GDM1 (cell line): ENCODE results near the gene ADAMTS16.

Experiments
- DNase-seq: peaks from one replicate; lab custom pipeline; 2025; lab: John Stamatoyannopoulos, UW

The ADAMTS16 gene

DNA sequence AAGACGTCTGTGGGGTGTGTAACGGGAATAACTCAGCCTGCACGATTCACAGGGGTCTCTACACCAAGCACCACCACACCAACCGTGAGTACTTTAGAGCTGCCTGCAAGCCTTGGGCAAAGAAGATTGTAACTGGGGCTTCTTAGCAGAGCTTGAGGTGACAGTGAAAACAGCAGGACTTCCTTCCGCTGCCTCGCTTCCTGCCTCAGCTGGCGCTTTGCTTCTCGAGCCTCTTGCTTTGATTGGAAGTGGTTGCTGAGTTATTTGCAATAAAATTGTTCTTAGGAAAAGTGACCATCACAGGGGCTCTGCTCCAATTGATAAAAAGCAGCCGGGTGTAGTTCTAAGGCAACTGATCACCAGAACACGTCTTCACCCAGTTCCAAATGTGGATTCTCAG is 99.1 kb downstream of the ADAMTS16 start:
- DNase-seq, result no peak

DNA sequence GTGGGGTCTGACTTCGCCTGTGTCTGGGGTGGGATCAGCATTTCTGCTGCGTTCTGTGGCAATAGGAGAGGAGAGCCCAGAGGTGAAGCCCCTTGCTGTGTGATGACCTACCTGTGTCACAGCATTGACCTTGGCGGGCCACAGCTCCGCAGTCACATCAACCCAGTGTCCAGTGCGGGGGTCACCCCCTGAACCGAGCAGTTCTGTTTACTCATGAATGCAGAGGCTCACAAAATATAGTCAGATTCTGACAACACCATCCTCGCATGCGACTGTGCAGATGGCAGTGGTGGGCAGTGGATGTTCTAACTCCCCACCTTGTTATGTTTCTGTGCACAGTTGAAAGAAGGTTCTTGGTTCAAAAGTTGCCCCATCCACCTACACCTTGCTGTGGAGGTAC is 100.1 kb downstream of the ADAMTS16 start:
- DNase-seq, result no peak

DNA sequence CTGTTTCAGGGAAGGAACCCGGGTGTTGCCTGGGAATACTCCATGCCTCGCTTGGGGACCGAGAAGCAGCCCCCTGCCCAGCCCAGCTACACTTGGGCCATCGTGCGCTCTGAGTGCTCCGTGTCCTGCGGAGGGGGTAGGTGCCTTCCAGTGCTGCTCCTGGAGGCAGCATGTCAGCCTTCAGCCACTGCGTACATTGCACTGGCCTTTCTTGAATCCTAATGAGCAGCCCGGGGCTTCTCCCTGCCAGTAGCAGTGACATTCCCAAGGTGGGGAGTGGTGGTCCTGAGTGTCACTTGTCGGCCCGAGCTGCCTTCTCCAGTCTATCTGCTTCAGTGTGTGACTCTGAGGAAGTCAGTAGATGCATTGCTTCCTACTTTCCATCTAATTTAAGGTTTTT is 101.9 kb downstream of the ADAMTS16 start:
- no peak for DNase-seq

DNA sequence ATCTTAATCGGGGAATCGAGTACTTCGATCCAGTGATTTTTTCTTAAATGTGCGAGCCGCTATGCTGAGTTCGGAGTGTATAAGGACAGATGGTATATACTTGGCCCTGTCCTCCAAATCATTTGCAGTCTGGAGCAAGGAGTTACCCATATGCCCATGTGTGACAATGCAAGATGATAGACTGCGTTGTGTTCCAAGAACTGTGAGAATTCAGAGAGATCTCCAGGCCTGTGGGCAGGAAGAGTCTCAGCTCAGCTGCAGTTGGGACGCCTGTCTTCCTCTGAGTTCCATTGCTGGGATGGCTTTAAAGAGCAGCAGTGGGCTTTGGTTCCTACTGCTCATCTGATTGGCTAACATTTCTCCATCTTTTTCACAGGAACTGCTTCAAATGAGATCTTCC is 106.6 kb downstream of the ADAMTS16 start:
- DNase-seq, result no peak

DNA sequence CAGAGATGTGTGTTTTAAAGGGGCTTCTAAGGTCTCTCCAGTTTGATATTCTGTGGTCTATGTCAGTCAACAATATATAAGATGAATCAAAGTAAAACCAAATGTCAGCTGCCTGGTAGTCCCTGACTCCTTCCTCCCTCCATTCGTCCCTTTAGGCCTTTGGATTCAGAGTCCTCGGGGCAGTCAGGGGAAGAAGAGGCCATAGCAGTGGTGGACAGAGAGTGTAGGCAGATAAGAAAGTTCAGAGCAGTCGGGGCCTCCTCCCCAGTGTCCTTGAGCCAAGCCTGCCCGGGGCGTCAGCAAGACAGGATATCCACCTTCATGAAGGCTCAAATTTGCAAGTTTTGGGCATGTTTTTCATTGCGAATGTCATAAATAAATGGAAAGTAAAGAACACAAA is 110.6 kb downstream of the ADAMTS16 start:
- no peak for DNase-seq

DNA sequence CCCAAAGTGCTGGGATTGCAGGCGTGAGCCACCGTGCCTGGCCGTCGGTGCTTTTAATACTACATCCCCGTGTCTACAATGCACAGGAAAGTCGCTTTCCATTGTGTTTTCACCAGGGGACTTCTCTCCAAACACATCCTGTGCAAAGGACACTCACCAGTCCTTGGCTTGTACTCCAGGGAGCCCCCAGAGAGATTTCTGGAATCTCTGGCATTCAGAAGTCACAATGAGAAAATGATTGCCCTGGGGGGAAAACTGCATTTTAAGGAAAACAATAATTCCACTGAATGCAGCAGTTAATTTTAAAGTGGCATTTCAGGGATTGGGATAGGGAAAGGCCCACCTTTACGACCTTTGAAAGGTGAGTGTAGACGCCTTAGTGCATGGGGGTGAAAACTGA is 112.0 kb downstream of the ADAMTS16 start:
- no peak for DNase-seq

DNA sequence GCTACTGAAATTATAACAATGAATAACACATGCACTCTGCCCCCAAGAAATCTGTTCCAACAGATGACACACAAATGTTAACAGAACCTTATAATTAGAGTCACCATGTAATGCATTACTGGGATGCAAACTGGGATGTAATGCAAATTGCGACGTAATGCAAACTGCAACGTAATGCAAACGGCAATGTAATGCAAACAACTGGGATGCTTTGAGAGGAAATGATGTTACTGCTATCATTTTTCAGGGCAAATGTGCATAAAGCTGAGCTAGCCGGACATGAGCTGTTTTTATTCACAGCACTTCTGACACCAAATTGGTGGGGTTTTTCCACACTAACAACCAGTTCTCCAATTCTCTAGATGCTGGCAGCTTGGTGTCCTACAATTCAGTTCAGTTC is 117.2 kb downstream of the ADAMTS16 start:
- no peak for DNase-seq

DNA sequence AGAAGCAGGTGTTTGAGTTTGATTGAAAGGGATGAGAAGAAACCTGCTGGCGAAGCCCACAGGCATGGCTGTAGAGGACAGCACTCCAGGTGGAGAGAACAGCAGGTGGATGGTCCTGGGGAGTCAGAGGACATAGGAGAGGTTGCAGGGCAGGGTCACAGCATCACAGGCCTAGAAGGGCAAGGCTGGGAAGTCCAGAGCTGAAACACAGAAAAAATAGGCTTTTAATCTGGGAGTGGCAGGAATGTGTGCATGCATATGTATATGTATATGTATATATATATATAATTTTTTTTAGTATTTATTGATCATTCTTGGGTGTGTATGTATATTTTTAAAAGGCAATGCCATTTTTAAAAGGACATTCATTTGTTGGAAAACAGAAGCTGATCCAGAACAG is 118.4 kb downstream of the ADAMTS16 start:
- DNase-seq, result no peak

DNA sequence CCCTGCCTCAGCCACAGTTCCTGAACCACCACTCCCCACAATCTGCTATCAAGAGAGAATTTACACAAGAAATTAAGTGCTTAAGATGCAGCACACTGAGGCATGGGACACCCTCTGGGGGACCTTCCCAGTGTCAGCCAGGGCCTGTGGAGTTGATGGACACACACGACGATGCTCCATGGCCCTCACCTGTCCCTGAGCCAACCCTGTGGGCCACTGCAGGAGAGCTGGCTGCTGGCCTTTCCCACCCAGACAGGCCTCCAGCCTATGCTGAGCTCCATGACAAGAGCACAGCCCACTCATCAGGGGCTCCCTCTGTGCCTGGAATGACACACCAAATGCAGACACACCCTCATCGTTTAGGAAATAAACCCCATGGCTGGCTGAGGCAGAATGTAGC is 124.6 kb downstream of the ADAMTS16 start:
- no peak for DNase-seq

DNA sequence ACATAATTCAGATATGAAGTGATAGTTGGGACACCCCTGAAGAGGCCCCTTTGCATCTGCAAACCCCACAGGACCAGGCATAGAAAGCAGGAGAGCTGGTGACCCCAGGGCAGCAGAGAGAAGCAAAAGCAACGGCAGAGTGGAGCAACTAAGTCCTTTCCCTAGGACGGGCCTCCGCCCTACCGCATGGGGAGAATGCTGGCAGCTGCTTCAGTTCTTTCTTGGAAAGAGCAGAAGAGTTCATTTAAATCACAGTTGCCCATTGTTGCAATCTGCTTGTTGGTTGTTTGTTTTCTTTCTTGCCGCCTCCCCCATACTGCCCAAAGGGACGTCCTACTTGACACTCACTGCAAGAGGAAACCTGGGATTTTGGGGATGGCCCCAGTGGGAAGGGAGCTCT is 126.2 kb downstream of the ADAMTS16 start:
- DNase-seq, result no peak

DNA sequence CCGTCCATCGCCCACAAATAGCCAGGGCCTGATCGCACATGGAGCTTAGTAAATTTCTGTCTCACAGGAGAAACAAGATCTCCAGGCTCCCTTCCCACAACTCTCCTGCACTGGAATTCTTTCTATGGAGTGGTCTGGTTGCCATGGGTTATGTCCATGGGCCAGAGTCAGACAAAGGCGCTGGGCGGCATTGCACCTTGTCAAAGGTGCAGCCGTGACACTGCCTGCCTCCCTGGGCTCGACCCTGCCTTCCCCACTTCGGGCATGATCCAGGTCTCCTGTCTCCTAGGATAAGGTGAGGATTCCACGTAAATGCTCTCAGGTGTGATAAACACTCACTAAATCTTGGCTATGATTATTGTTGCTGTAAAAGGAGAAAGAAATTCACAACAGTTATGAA is 130.0 kb downstream of the ADAMTS16 start:
- no peak for DNase-seq

GRCh38 chr5:5270958-5271785 is 131.0 kb downstream of the ADAMTS16 start:
- DNase-seq, result no peak

GRCh38 chr5:5271786-5272321 is 131.7 kb downstream of the ADAMTS16 start:
- DNase-seq, result no peak

- DNase-seq, result no peak
Measured at GRCh38 chr5:5273398-5273797, 133.3 kb downstream of the ADAMTS16 start.

GRCh38 chr5:5273976-5274375 is 133.8 kb downstream of the ADAMTS16 start:
- DNase-seq, result no peak

DNA sequence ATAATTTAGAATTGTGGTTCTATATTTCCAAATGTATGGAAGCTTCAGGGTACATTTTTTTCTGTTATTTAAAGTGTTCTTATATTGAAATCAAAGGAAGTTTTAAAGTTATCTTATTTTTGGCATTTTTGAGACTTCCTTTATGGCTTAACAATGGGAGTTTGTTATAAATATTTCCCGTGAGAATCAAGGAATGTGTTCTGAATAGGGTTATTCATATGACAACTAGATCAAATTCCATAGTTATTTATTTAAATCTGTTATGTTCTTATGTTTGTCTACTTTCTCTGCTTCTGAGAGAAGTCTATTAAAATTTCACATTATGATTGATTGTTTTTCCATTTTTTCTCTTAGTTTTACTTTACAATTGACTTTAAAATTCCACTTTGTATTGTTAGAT is 135.1 kb downstream of the ADAMTS16 start:
- no peak for DNase-seq

- no peak for DNase-seq
Measured at GRCh38 chr5:5276430-5276829, 136.3 kb downstream of the ADAMTS16 start.

DNA sequence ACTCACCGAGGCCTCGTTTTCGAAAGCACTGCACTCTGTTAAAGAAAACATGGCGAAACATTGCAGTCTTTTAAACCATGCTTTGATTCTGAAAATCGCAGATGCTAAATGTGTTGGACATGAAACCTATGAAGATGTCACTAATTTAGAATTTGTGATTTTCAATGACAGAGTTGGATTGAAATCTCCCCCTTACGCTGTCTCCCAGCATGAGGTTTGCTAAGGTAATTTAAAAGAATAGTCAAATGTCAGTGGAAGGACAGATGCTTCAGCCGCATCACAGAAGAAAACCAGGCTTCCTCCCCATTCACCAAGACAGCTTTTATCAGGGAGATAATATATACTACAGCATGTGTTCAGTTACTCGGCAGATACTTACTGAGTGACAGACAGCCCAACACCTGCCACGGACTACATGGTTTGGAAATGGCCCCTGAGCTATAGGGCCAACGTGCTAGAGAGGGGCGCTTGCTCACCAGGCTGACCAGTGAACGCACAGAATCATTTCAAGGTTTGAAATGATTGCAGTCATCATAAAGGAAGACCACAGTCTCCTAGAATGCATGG is 136.9 kb downstream of the ADAMTS16 start:
- no peak for DNase-seq

- no peak for DNase-seq
Measured at GRCh38 chr5:5278201-5278814, 138.2 kb downstream of the ADAMTS16 start.

GRCh38 chr5:5278815-5279381 is 138.8 kb downstream of the ADAMTS16 start:
- no peak for DNase-seq

DNA sequence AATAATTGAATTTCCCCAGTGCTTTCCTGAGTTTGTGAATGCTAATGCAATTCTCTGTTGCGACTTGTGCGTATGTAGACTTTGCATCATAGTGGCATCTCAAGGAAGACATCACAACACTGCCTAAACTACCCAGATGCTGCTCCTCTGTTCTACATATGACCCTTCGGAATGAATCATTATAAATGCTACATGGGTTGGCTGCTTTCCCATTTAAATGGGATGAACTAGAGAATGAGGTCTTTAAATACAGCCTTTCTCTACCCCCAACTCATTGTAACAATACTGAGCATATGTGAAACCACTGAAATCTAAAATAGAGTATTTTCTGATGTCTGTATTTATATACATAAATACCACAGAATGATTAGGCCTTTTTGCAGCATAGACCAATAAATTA is 145.8 kb downstream of the ADAMTS16 start:
- DNase-seq, result no peak

DNA sequence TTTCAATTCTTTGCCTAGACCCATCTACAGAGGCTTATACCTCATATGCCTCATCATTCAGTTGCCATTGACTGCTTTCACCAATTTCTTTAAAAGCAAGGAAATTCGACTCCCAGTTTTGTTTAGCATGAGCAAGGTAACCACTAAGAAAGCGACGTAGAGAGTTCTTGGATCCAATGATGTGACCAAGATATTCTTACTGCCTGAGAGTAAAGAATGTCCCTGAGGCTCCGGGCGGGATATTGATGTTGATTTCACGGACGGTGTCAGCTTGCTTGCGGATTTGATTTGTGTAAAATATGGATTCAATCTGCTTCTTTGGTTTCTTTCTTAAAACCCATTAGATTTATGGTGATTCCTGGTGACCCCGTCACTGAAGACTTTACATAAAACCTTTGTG is 147.3 kb downstream of the ADAMTS16 start:
- no peak for DNase-seq

- DNase-seq, result no peak
Measured at GRCh38 chr5:5288201-5288600, 148.1 kb downstream of the ADAMTS16 start.
